ENCODE data around the gene ADGRV1.
"Not testable (repeated sequence)": the region's sequence is repeated elsewhere in the genome, so short reads cannot be mapped to it uniquely, and the experiment has no call there.

The ADGRV1 gene

DNA sequence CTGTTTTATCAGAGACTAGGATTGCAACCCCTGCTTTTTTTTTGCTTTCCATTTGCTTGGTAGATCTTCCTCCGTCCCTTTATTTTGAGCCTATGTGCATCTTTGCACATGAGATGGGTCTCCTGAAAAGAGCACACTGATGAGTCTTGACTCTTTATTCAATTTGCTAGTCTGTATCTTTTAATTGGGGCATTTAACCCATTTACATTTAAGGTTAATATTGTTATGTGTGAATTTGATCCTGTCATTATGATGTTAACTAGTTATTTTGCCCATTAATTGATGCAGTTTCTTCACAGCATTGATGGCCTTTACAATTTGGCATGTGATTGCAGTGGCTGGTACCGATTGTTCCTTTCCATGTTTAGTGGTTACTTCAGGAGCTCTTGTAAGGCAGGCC is 21.3 kb downstream of the ADGRV1 start:
- not testable (repeated sequence) for H4K8ac ChIP-seq (ENCODE audit: low read depth, low read length); H2AFZ ChIP-seq (ENCODE audit: insufficient read depth, low read length, poor library complexity); H3K4me3 ChIP-seq (ENCODE audit: low read depth, low read length); H2BK5ac ChIP-seq (ENCODE audit: low read depth, low read length, poor library complexity); H3K9me3 ChIP-seq (ENCODE audit: insufficient read depth, low read depth, low read length); H3K14ac ChIP-seq (ENCODE audit: low read length); H2BK120ac ChIP-seq (ENCODE audit: insufficient read depth, low read length, poor library complexity); H3K9ac ChIP-seq (ENCODE audit: low read length); H3K36me3 ChIP-seq (ENCODE audit: control insufficient read depth in 1 of 2, insufficient read depth in 2 of 2, low read length in 2 of 2); H2AK5ac ChIP-seq (ENCODE audit: low read length); H3K4me2 ChIP-seq (ENCODE audit: low read length); H3K79me1 ChIP-seq (ENCODE audit: low read length); H3K4ac ChIP-seq (ENCODE audit: low read depth, low read length); H3K79me2 ChIP-seq (ENCODE audit: control insufficient read depth, insufficient read depth, low read length, poor library complexity); H3K23ac ChIP-seq (ENCODE audit: low read length); H4K91ac ChIP-seq (ENCODE audit: low read depth, low read length); H3K4me1 ChIP-seq (ENCODE audit: control insufficient read depth in 1 of 2, insufficient read depth in 2 of 2, low read length in 2 of 2); DNase-seq; H2BK12ac ChIP-seq (ENCODE audit: low read length); H3K27me3 ChIP-seq (ENCODE audit: insufficient read depth, low read length); H3K27ac ChIP-seq (ENCODE audit: low read depth, low read length); H3K18ac ChIP-seq (ENCODE audit: low read length); H4K12ac ChIP-seq (ENCODE audit: low read depth, low read length)
- WGBS (ENCODE audit: extremely low coverage, insufficient coverage, insufficient read length) = no CpG with 5 or more reads among the region's 2 CpGs

DNA sequence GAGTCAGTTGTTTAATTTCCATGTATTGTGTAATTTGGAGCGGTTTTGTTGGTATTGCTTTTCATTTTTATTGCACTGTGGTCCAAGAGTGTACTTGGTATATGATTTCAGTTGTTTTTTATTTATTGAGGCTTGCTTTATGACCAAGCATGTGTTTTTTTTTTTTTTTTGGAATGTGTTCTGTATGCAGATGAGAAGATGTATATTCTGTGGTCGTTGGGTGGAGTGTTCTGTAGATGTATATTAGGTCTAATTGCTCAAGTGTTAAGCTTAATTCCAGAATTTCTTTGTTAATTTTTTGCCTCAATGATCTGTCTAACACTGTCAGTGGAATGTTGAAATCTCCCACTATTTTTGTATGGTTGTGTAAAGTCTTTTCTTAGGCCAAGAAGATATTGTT is 23.4 kb downstream of the ADGRV1 start:
- WGBS (ENCODE audit: extremely low coverage, insufficient coverage, insufficient read length) = no CpG with 5 or more reads among the region's 2 CpGs
- no peaks in the 10 kb centered on the region for H3K79me1 ChIP-seq (ENCODE audit: low read length)

DNA sequence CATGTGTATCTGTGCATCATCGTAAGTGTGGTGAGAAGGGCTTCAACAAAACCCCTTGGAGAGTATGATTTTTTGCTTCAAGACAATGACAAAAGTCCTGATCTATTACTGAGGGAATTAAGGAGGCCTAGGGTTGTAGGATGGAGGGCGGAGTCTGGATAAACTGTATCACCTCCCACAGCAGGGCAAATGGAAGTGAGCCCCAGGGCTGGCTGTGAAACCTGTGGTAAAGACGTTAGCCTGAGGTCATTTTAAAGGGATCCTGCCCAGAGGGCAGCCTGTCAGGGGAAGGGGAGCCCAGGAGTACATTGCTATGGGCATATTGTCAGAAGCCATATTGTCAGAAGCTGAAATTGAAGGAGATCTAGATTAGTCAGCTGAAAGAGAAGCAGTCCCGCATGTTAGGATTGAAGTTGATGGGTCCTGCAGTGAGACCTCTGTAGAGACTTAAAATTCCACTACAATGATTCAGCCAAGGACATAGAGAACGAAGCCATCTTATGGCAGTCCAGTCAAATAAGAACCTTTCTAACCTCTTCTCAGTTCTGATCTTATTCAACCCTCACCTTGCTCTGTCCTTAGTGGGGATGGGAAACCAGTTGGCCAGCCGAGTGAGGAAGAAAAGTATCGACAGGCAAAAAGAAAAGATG is 26.9 kb downstream of the ADGRV1 start:
- no peak overlapping the region for H4K91ac ChIP-seq (ENCODE audit: low read depth, low read length)
- H3K9ac ChIP-seq (ENCODE audit: low read length) = no peak overlapping the region
- no peak overlapping the region for H2AFZ ChIP-seq (ENCODE audit: insufficient read depth, low read length, poor library complexity)
- no peak overlapping the region for H2BK120ac ChIP-seq (ENCODE audit: insufficient read depth, low read length, poor library complexity)
- H3K14ac ChIP-seq (ENCODE audit: low read length) = no peak overlapping the region
- H3K18ac ChIP-seq (ENCODE audit: low read length) = no peak overlapping the region
- H3K4ac ChIP-seq (ENCODE audit: low read depth, low read length) = no peak overlapping the region
- no peak for DNase-seq
- no peak overlapping the region for H3K4me3 ChIP-seq (ENCODE audit: low read depth, low read length)
- no peaks in the 10 kb centered on the region for H3K79me1 ChIP-seq (ENCODE audit: low read length)
- no peaks in the 10 kb centered on the region for H3K9me3 ChIP-seq (ENCODE audit: insufficient read depth, low read depth, low read length)
- no peaks in the 10 kb centered on the region for H3K36me3 ChIP-seq (ENCODE audit: control insufficient read depth in 1 of 2, insufficient read depth in 2 of 2, low read length in 2 of 2)
- H3K4me1 ChIP-seq (ENCODE audit: control insufficient read depth in 1 of 2, insufficient read depth in 2 of 2, low read length in 2 of 2) = no peaks in the 10 kb centered on the region
- no peak overlapping the region for H4K12ac ChIP-seq (ENCODE audit: low read depth, low read length)
- H3K23ac ChIP-seq (ENCODE audit: low read length) = no peak overlapping the region
- no peak overlapping the region for H2BK5ac ChIP-seq (ENCODE audit: low read depth, low read length, poor library complexity)
- H2AK5ac ChIP-seq (ENCODE audit: low read length) = no peak overlapping the region
- H4K8ac ChIP-seq (ENCODE audit: low read depth, low read length) = no peak overlapping the region
- H2BK12ac ChIP-seq (ENCODE audit: low read length) = no peak overlapping the region
- WGBS (ENCODE audit: extremely low coverage, insufficient coverage, insufficient read length) = no CpG with 5 or more reads among the region's 7 CpGs
- no peak overlapping the region for H3K27ac ChIP-seq (ENCODE audit: low read depth, low read length)
- no peak overlapping the region for H3K4me2 ChIP-seq (ENCODE audit: low read length)
- no peaks in the 10 kb centered on the region for H3K79me2 ChIP-seq (ENCODE audit: control insufficient read depth, insufficient read depth, low read length, poor library complexity)
- H3K27me3 ChIP-seq (ENCODE audit: insufficient read depth, low read length) = no peaks in the 10 kb centered on the region

More for the DNA sequence above, 23.4 kb downstream of the ADGRV1 start:
- H3K9me3 ChIP-seq (ENCODE audit: insufficient read depth, low read depth, low read length) = no peaks in the 10 kb centered on the region
- H3K79me2 ChIP-seq (ENCODE audit: control insufficient read depth, insufficient read depth, low read length, poor library complexity) = no peaks in the 10 kb centered on the region
- no peaks in the 10 kb centered on the region for H3K27me3 ChIP-seq (ENCODE audit: insufficient read depth, low read length)
- H4K12ac ChIP-seq (ENCODE audit: low read depth, low read length) = no peak overlapping the region
- DNase-seq = no peak
- no peak overlapping the region for H3K14ac ChIP-seq (ENCODE audit: low read length)
- H4K91ac ChIP-seq (ENCODE audit: low read depth, low read length) = no peak overlapping the region
- no peak overlapping the region for H3K27ac ChIP-seq (ENCODE audit: low read depth, low read length)
- H2AFZ ChIP-seq (ENCODE audit: insufficient read depth, low read length, poor library complexity) = no peak overlapping the region
- H3K36me3 ChIP-seq (ENCODE audit: control insufficient read depth in 1 of 2, insufficient read depth in 2 of 2, low read length in 2 of 2) = no peaks in the 10 kb centered on the region
- no peak overlapping the region for H2AK5ac ChIP-seq (ENCODE audit: low read length)
- H3K4me3 ChIP-seq (ENCODE audit: low read depth, low read length) = no peak overlapping the region
- H2BK12ac ChIP-seq (ENCODE audit: low read length) = no peak overlapping the region
- no peaks in the 10 kb centered on the region for H3K4me1 ChIP-seq (ENCODE audit: control insufficient read depth in 1 of 2, insufficient read depth in 2 of 2, low read length in 2 of 2)
- no peak overlapping the region for H2BK5ac ChIP-seq (ENCODE audit: low read depth, low read length, poor library complexity)
- no peak overlapping the region for H3K18ac ChIP-seq (ENCODE audit: low read length)
- no peak overlapping the region for H4K8ac ChIP-seq (ENCODE audit: low read depth, low read length)
- H3K23ac ChIP-seq (ENCODE audit: low read length) = no peak overlapping the region
- H3K4me2 ChIP-seq (ENCODE audit: low read length) = no peak overlapping the region
- H2BK120ac ChIP-seq (ENCODE audit: insufficient read depth, low read length, poor library complexity) = no peak overlapping the region
- H3K4ac ChIP-seq (ENCODE audit: low read depth, low read length) = no peak overlapping the region
- H3K9ac ChIP-seq (ENCODE audit: low read length) = no peak overlapping the region

- no peak overlapping the region for H4K12ac ChIP-seq (ENCODE audit: low read depth, low read length)
- H3K27me3 ChIP-seq (ENCODE audit: insufficient read depth, low read length) = no peaks in the 10 kb centered on the region
- H3K23ac ChIP-seq (ENCODE audit: low read length) = no peak overlapping the region
- no peak overlapping the region for H3K4ac ChIP-seq (ENCODE audit: low read depth, low read length)
- H3K79me1 ChIP-seq (ENCODE audit: low read length) = no peaks in the 10 kb centered on the region
- no peaks in the 10 kb centered on the region for H3K4me1 ChIP-seq (ENCODE audit: control insufficient read depth in 1 of 2, insufficient read depth in 2 of 2, low read length in 2 of 2)
- H3K9me3 ChIP-seq (ENCODE audit: insufficient read depth, low read depth, low read length) = no peaks in the 10 kb centered on the region
- no peak overlapping the region for H2BK120ac ChIP-seq (ENCODE audit: insufficient read depth, low read length, poor library complexity)
- no CpG with 5 or more reads among the region's 2 CpGs for WGBS (ENCODE audit: extremely low coverage, insufficient coverage, insufficient read length)
- no peak overlapping the region for H2AK5ac ChIP-seq (ENCODE audit: low read length)
- H3K9ac ChIP-seq (ENCODE audit: low read length) = no peak overlapping the region
- H3K14ac ChIP-seq (ENCODE audit: low read length) = no peak overlapping the region
- H3K79me2 ChIP-seq (ENCODE audit: control insufficient read depth, insufficient read depth, low read length, poor library complexity) = no peaks in the 10 kb centered on the region
- H4K8ac ChIP-seq (ENCODE audit: low read depth, low read length) = no peak overlapping the region
- no peak overlapping the region for H2BK5ac ChIP-seq (ENCODE audit: low read depth, low read length, poor library complexity)
- H2BK12ac ChIP-seq (ENCODE audit: low read length) = no peak overlapping the region
- no peaks in the 10 kb centered on the region for H3K36me3 ChIP-seq (ENCODE audit: control insufficient read depth in 1 of 2, insufficient read depth in 2 of 2, low read length in 2 of 2)
- no peak overlapping the region for H3K27ac ChIP-seq (ENCODE audit: low read depth, low read length)
- H2AFZ ChIP-seq (ENCODE audit: insufficient read depth, low read length, poor library complexity) = no peak overlapping the region
- no peak overlapping the region for H4K91ac ChIP-seq (ENCODE audit: low read depth, low read length)
- no peak overlapping the region for H3K4me2 ChIP-seq (ENCODE audit: low read length)
- DNase-seq = no peak
- no peak overlapping the region for H3K4me3 ChIP-seq (ENCODE audit: low read depth, low read length)
- no peak overlapping the region for H3K18ac ChIP-seq (ENCODE audit: low read length)
Observed at GRCh38 chr5:90586469-90586868, 27.9 kb downstream of the ADGRV1 start.

All from trophoblast cell (in vitro differentiated cells and primary cell).